ENCODE results near the gene KCNAB2.

DNA sequence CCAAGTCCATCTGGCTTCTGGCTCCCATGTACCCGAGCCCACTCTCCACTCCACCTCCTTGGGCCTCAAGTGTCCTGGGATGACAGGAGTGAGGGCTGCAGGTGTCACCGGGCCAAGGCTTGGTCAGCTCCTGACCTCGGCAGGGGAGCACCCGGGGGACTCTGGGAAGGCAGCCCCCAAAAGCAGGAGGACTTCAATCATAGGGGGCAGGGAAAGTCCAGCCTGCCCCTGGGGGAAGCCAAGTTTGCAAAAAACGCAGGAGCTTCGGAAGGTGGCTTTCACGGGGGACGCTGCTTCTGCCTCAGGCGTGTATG is 56.8 kb downstream of the KCNAB2 start:
- no peak for TF ChIP-seq CTCF (IDR thresholded peaks at IDR 0.05; ENCODE audit: insufficient read depth, low read length)
- TF ChIP-seq, protein P1, sequence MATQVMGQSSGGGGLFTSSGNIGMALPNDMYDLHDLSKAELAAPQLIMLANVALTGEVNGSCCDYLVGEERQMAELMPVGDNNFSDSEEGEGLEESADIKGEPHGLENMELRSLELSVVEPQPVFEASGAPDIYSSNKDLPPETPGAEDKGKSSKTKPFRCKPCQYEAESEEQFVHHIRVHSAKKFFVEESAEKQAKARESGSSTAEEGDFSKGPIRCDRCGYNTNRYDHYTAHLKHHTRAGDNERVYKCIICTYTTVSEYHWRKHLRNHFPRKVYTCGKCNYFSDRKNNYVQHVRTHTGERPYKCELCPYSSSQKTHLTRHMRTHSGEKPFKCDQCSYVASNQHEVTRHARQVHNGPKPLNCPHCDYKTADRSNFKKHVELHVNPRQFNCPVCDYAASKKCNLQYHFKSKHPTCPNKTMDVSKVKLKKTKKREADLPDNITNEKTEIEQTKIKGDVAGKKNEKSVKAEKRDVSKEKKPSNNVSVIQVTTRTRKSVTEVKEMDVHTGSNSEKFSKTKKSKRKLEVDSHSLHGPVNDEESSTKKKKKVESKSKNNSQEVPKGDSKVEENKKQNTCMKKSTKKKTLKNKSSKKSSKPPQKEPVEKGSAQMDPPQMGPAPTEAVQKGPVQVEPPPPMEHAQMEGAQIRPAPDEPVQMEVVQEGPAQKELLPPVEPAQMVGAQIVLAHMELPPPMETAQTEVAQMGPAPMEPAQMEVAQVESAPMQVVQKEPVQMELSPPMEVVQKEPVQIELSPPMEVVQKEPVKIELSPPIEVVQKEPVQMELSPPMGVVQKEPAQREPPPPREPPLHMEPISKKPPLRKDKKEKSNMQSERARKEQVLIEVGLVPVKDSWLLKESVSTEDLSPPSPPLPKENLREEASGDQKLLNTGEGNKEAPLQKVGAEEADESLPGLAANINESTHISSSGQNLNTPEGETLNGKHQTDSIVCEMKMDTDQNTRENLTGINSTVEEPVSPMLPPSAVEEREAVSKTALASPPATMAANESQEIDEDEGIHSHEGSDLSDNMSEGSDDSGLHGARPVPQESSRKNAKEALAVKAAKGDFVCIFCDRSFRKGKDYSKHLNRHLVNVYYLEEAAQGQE (IDR thresholded peaks at IDR 0.05; ENCODE audit: insufficient replicate concordance, low read depth) = no peak

All from HL-60 (cell line).